HG02870 (cell line): Measurements from ENCODE around the gene RBMS3.
"Not testable (repeated sequence)": the region's sequence is repeated elsewhere in the genome, so short reads cannot be mapped to it uniquely, and the experiment has no call there.

Experiments
- ATAC-seq: cut with Tn5 transposase; IDR thresholded peaks from one replicate; pipeline ENCODE4 v1.9.1; 2021; ENCODE audit warnings: mild to moderate bottlenecking, moderate library complexity; ENCODE audit not compliant: unreplicated experiment

The RBMS3 gene

GRCh38 chr3:29649815-29650547 lies 369.1 kb downstream of the RBMS3 start:
- ATAC-seq, result peak; percentile 67

- no peak for ATAC-seq
These were observed 372.8 kb downstream of the RBMS3 start for GRCh38 chr3:29653680-29654079.

DNA sequence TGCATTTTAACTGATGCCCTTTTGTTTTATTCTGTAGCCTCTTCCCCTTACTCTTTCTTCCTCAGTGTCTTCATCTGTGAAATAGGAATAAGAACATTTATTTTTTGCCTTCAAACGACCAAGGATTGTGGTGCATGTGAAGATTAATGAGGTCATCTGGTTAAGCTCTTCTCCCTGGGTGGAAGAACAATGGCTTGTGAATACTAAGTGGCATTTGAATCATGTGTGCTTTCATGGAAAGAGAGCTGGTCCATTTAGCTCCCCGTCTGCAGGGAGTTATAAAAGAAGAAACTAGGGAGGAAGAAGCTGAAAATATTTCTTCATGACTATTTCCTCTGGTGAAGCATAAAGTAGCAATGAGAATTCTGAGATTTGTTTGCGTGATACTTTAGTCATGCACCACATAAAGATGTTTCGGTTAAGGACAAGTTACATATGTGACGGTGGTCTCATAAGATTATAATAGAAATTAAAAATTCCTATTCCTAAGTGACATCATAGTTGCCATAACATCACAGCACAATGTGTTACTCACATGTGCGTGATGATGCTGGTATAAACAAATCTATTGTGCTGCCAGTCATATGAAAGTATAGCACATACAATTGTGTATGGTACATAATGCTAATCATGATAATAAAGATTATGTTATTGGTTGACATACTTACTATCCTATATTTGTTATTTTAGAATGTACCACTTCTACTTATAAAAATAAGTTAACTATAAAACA lies 374.3 kb downstream of the RBMS3 start:
- no peak for ATAC-seq

DNA sequence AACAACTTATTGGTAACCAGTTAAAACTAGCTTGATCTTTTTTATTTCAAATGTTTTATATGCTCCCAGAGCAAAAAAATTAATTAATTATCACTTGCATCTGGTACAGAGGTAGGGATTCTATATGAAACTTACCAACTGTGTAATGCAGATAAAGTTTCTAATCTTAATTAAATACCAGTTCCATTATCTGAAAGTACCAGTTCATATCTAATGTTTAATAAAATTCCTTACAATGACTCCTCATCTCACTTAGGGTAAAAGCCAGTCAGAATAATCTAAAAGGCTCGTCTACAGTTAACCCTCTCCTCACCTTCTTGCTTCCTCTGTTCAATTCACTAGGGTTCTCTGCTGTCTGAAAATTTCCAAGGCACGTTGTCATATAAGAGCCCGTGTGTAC lies 384.8 kb downstream of the RBMS3 start:
- ATAC-seq, result no peak

DNA sequence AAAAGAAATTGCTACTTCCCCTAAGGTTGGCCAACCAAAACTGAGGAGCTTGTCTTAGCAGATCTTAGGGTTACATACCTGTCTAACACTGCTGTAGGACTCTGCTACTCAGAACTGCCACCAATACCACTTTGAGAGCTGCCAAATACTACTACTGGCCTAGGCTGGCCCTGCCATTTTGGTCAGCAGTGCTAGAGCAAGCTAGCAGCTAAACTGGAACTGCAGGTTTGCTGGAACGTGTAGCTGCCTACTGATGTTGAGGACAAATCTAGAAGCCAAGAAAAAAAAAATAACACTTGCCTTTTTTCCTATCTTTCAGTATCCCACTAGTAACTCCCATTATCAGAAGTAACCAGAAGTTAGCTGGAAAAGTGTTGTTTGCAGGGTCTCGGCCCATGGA lies 387.4 kb downstream of the RBMS3 start:
- ATAC-seq, result no peak

DNA sequence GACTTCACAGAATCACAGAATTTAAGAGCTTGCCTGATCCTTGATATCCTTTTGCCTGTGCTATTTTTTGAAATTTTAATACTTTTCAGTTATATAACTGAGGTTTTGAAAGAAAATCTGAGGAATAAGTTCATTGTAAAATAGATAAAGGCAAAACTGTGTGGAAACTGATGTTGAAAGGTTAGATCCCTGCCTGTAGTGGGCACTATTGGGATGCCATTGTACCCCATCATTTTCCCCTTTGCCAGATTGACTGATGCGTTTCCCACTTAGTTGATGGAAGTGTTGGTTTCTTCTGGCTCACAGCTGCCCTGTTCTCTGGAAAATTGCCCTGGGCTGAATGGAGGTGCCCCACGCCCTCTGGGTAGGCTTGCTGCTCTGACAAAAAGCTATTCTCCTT lies 387.9 kb downstream of the RBMS3 start:
- ATAC-seq, result no peak

DNA sequence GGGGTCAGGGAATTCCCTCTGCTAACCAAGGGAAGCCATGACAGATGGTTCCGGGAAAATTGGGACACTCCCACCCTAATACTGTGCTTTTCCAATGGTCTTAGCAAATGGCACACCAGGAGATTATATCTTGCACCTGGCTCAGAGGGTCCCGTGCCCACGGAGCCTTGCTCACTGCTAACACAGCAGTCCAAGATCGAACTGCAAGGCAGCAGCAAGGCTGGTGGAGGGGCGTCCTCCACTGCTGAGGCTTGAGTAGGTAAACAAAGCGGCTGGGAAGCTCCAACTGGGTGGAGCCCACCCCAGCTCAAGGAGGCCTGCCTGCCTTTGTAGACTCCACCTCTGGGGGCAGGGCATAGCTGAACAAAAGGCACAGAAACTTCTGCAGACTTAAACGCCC lies 389.6 kb downstream of the RBMS3 start:
- not testable (repeated sequence) for ATAC-seq

GRCh38 chr3:29677421-29677820 lies 396.6 kb downstream of the RBMS3 start:
- no peak for ATAC-seq

GRCh38 chr3:29679944-29680343 lies 399.1 kb downstream of the RBMS3 start:
- ATAC-seq, result no peak

DNA sequence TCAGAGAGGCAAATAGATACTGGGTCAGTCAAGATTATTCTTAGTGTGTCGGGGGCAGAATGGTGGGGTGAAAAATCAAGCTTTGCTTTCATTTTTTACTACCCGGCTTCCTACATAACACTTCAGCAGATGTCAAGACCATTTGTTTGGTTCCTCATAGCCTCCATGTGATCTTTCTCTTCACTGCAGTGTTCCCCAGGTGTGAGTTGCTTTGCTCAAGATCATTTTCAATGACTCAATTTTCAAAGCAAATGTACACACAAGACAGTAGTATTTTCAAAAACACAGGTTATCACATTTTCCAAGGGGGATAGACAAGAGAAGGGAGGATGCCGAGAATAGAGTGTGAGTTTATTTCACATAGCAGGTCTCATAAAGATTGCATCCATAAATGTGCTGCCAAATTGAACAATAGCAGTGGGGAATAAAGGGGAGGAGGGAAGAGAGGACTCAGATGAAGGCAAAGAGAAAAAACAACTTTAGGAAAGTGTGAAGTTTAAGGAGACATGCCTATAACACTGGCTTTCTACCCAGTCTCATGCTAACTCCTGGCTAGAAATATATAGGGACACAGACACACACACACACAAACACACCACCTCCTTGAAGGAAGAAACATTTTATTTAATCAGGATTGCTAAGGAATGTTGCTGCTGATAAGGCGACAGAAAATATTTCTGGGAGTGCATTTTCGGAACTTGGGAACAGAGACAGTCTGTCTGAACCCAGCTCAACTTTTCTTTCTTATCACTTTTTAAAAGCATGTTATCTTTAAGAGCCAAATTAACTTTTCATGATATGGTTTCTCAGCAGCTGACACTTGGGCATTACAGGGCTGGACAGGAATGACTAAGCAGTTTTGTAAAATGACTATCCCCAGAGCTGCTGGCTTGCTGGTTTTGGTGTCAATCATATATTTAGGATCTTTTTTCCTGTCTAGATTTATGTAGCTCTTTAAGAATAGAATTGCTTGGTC lies 402.4 kb downstream of the RBMS3 start:
- ATAC-seq, result peak; percentile 51

- ATAC-seq, result peak; percentile 93
These were observed 406.2 kb downstream of the RBMS3 start for GRCh38 chr3:29686889-29687592.

DNA sequence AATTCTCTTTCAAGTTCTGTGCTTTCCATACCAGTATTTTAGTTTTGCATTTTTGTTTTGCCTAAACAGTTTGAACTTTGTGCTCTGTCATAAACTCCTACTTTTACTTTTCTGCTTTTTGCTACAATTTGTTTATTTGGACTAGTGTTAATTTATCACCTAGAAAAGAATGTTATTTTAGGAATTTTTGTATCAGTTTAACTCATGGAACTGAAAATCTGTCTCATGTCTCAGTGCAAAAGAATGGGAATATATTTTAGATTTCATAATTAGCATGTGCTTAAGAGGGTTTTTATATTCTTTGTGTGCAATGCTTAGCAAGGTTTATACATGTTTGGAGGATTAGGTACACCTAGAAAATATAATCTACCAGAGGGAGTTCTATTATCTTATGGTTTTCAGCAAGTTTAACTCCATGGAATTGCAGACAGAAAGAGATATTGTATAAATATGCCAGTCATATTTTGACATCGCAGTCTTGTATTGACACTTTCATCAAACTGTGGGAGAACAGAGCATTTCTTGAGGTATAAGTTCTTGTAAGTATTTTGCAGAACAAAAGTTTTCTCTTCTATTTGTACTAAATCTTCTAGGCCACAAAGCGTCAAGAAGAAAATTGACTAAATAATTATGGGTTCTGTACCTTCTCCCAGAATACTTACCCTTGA lies 409.9 kb downstream of the RBMS3 start:
- ATAC-seq, result no peak

- ATAC-seq, result no peak
These were observed 413.0 kb downstream of the RBMS3 start for GRCh38 chr3:29693863-29694262.

DNA sequence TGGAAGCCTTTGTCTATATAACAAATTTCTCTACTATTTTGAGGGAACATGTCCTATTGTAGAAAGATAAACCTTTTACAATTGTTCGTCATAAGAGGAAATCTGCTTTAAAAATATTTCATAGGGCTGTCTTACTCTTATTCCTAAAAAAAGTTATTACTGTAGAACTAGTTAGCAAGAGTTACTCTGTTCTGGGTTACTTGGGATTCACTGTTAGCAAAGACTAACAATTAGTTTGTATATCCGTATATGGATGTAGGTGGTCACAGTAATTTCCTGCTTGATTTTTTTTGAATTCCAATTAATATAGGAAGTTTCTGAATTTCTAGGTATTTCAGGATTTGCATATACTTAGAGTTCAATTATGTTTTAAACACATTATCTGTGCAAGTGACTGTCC lies 413.5 kb downstream of the RBMS3 start:
- no peak for ATAC-seq

DNA sequence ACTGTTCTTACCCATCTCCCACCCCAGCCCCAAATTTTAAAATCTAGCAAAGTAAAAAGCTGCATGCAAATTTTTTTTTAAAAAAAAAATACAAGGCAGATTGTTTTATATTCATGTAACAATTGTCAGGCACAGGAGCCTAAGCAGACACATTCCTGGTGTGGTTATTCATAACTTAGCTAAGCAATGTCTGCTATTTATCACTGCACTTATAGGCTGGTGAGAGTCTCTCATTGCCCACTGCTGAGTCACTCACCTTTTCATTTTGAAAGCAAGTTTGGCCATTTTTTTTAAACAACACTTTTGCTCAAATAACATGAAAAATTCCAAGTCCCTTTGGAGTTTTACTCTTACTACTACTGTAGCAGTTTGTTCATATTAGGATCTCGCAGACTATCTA lies 413.9 kb downstream of the RBMS3 start:
- ATAC-seq, result no peak

GRCh38 chr3:29695201-29695600 lies 414.3 kb downstream of the RBMS3 start:
- ATAC-seq, result no peak

- ATAC-seq, result no peak
These were observed 414.9 kb downstream of the RBMS3 start for GRCh38 chr3:29695643-29696198.

DNA sequence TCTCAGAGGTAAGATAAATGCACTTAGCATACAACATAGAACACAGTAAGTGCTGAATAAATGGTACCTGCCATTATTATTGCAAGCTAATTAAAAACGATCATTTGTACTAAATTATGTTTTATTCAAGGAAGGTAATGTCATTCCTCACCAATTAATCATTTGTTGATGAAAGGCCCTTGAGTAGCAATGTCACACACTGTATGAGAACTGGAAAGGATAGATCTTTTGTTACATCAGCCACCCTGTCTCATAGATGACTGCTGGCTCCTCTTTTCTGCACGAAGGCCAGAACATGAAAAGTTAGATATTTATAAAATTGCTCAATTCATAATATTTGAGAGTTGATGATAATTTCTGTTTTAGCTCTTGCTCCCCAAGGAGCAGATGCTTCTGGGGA lies 415.4 kb downstream of the RBMS3 start:
- no peak for ATAC-seq

- ATAC-seq, result no peak
These were observed 417.1 kb downstream of the RBMS3 start for GRCh38 chr3:29697989-29698388.

- no peak for ATAC-seq
These were observed 419.4 kb downstream of the RBMS3 start for GRCh38 chr3:29700256-29700655.
